ENCODE data around the gene RAP2A. TPM values are rescaled to one million over a fixed set of nuclear protein-coding genes. Genes with fewer than 3 reads are reported as not detected.

RAP2A gene
- total RNA-seq, 4 donors from 2014 or later = 21.1 to 33.5 (median 26.6) TPM

GRCh38 chr13:97474349-97474980, 40.5 kb downstream of the RAP2A start:
- peak overlapping the region in 1 of 4 donors; percentile 9 for H3K27ac ChIP-seq
- H3K4me1 ChIP-seq = peaks cover 0 to 4% (median 0%) of the 10 kb centered on the region in 3 donors
- no peaks in the 10 kb centered on the region for H3K9me3 ChIP-seq
- no peak for TF ChIP-seq EP300 (IDR thresholded peaks at IDR 0.05)
- no peak for TF ChIP-seq POLR2A (IDR thresholded peaks at IDR 0.05)
- no peak for TF ChIP-seq CTCF (IDR thresholded peaks at IDR 0.05)
- no peak for TF ChIP-seq POLR2AphosphoS5 (IDR thresholded peaks at IDR 0.05)
- no peak for ATAC-seq
- WGBS, 2 donors (ENCODE audit: low coverage in 1 of 2) = 42 to 49% methylated on average over 6 of the region's 6 CpGs
- no peaks in the 10 kb centered on the region for H3K27me3 ChIP-seq
- H3K4me3 ChIP-seq = no peak overlapping the region
- H3K36me3 ChIP-seq = no peaks in the 10 kb centered on the region

- peaks cover 0 to 4% (median 0%) of the 10 kb centered on the region in 3 donors for H3K4me1 ChIP-seq
- H3K27me3 ChIP-seq = no peaks in the 10 kb centered on the region
- no peaks in the 10 kb centered on the region for H3K9me3 ChIP-seq
- H3K36me3 ChIP-seq = no peaks in the 10 kb centered on the region
- no peak for TF ChIP-seq CTCF (IDR thresholded peaks at IDR 0.05)
- TF ChIP-seq EP300 (IDR thresholded peaks at IDR 0.05) = no peak
- no peak for TF ChIP-seq POLR2A (IDR thresholded peaks at IDR 0.05)
- no peak for TF ChIP-seq POLR2AphosphoS5 (IDR thresholded peaks at IDR 0.05)
- H3K27ac ChIP-seq = peak overlapping the region in 1 of 4 donors; percentile 9
- no peak overlapping the region for H3K4me3 ChIP-seq
- no peak for ATAC-seq
- WGBS, 2 donors (ENCODE audit: low coverage in 1 of 2) = 55 to 66% methylated on average over 4 of the region's 4 CpGs
These were observed 41.0 kb downstream of the RAP2A start for GRCh38 chr13:97475011-97475410.

GRCh38 chr13:97477844-97478243, 43.9 kb downstream of the RAP2A start:
- H3K27ac ChIP-seq = no peak overlapping the region

GRCh38 chr13:97478247-97478646, 44.3 kb downstream of the RAP2A start:
- no peaks in the 10 kb centered on the region for H3K9me3 ChIP-seq
- no peak for ATAC-seq
- 83 to 93% methylated on average over 1 to 2 of the region's 2 CpGs for WGBS, 2 donors (ENCODE audit: low coverage in 1 of 2)
- TF ChIP-seq CTCF (IDR thresholded peaks at IDR 0.05) (no peak), POLR2A (IDR thresholded peaks at IDR 0.05) (no peak), POLR2AphosphoS5 (IDR thresholded peaks at IDR 0.05) (no peak), EP300 (IDR thresholded peaks at IDR 0.05) (no peak)
- no peak overlapping the region for H3K27ac ChIP-seq
- H3K27me3 ChIP-seq = no peaks in the 10 kb centered on the region
- no peaks in the 10 kb centered on the region for H3K36me3 ChIP-seq
- peaks cover 0 to 4% (median 0%) of the 10 kb centered on the region in 3 donors for H3K4me1 ChIP-seq
- H3K4me3 ChIP-seq = no peak overlapping the region

More at GRCh38 chr13:97477844-97478243, 43.9 kb downstream of the RAP2A start:
- Histone ChIP-seq H3K27me3 (no peaks in the 10 kb centered on the region), H3K36me3 (no peaks in the 10 kb centered on the region), H3K9me3 (no peaks in the 10 kb centered on the region), H3K4me1 (peaks cover 0 to 4% (median 0%) of the 10 kb centered on the region in 3 donors), H3K4me3 (no peak overlapping the region)
- no peak for ATAC-seq
- TF ChIP-seq POLR2A (IDR thresholded peaks at IDR 0.05) = no peak
- no peak for TF ChIP-seq EP300 (IDR thresholded peaks at IDR 0.05)
- TF ChIP-seq POLR2AphosphoS5 (IDR thresholded peaks at IDR 0.05) = no peak
- no peak for TF ChIP-seq CTCF (IDR thresholded peaks at IDR 0.05)

GRCh38 chr13:97483465-97483864, 49.5 kb downstream of the RAP2A start:
- H3K9me3 ChIP-seq = no peaks in the 10 kb centered on the region
- no peaks in the 10 kb centered on the region for H3K27me3 ChIP-seq
- H3K27ac ChIP-seq = no peak overlapping the region
- WGBS, 2 donors (ENCODE audit: low coverage in 1 of 2) = 89 to 93% methylated on average over 1 of the region's 1 CpG
- ATAC-seq = no peak
- H3K36me3 ChIP-seq = no peaks in the 10 kb centered on the region
- TF ChIP-seq POLR2AphosphoS5 (IDR thresholded peaks at IDR 0.05) (no peak), POLR2A (IDR thresholded peaks at IDR 0.05) (no peak), CTCF (IDR thresholded peaks at IDR 0.05) (no peak), EP300 (IDR thresholded peaks at IDR 0.05) (no peak)
- no peaks in the 10 kb centered on the region for H3K4me1 ChIP-seq
- no peak overlapping the region for H3K4me3 ChIP-seq

All from gastroesophageal sphincter (tissue), 4 donors.